ACC112 (cell line): ENCODE data around the gene MSL3B.

Experiments
- H2AFZ ChIP-seq: fragments of 200-600 bp; sonication (generic); one replicate; pipeline ENCODE4 v1.6.0; 2017; ENCODE audit warnings: antibody characterized with exemption, low read length; ENCODE audit not compliant: unreplicated experiment
- H3K27ac ChIP-seq: fragments of 200-600 bp; sonication (generic); 2 replicates; pipeline ENCODE4 v1.5.1; 2014; ENCODE audit warnings: low read depth, mild to moderate bottlenecking, antibody characterized with exemption, low read length, moderate library complexity
- H3K27me3 ChIP-seq: fragments of 200-600 bp; sonication (generic); 2 replicates; pipeline ENCODE4 v1.6.1; 2014; ENCODE audit warnings: mild to moderate bottlenecking, antibody characterized with exemption, low read length, moderate library complexity, mixed read lengths; ENCODE audit not compliant: insufficient read depth
- H3K36me3 ChIP-seq: fragments of 200-600 bp; sonication (generic); 2 replicates; pipeline ENCODE4 v1.6.1; 2016; ENCODE audit warnings: mild to moderate bottlenecking, antibody characterized with exemption, low read length, moderate library complexity, mixed read lengths; ENCODE audit not compliant: insufficient read depth
- H3K4me1 ChIP-seq: fragments of 200-600 bp; sonication (generic); one replicate; pipeline ENCODE4 v1.6.1; 2016; ENCODE audit warnings: low read length, mixed read lengths; ENCODE audit not compliant: insufficient read depth, unreplicated experiment, control insufficient read depth
- H3K4me3 ChIP-seq: fragments of 200-600 bp; sonication (generic); 2 replicates; pipeline ENCODE4 v1.5.1; 2014; ENCODE audit warnings: mild to moderate bottlenecking, low read depth, low read length
- H3K79me2 ChIP-seq: fragments of 200-600 bp; sonication (generic); one replicate; pipeline ENCODE4 v1.6.0; 2016; ENCODE audit warnings: low read length; ENCODE audit not compliant: control insufficient read depth, unreplicated experiment, insufficient read depth

Gene MSL3B

GRCh38 chr2:233833345-233833744 lies 34.8 kb downstream of the MSL3B start:
- peaks cover 23% of the 10 kb centered on the region for H3K79me2 ChIP-seq
- no peaks in the 10 kb centered on the region for H3K36me3 ChIP-seq
- no peaks in the 10 kb centered on the region for H3K4me1 ChIP-seq
- H3K4me3 ChIP-seq = no peak overlapping the region
- H3K27ac ChIP-seq = peak overlapping the region; percentile 10; the same call in 1 of the 2 replicates
- H3K27me3 ChIP-seq = no peaks in the 10 kb centered on the region
- no peak overlapping the region for H2AFZ ChIP-seq

GRCh38 chr2:233832869-233833311 lies 35.3 kb downstream of the MSL3B start:
- no peak overlapping the region for H2AFZ ChIP-seq
- H3K4me1 ChIP-seq = no peaks in the 10 kb centered on the region
- no peak overlapping the region for H3K4me3 ChIP-seq
- H3K36me3 ChIP-seq = no peaks in the 10 kb centered on the region
- peak overlapping the region; percentile 10; the same call in 1 of the 2 replicates for H3K27ac ChIP-seq
- H3K27me3 ChIP-seq = no peaks in the 10 kb centered on the region
- peaks cover 18% of the 10 kb centered on the region for H3K79me2 ChIP-seq

- H3K4me1 ChIP-seq = no peaks in the 10 kb centered on the region
- H3K79me2 ChIP-seq = peaks cover 13% of the 10 kb centered on the region
- no peaks in the 10 kb centered on the region for H3K36me3 ChIP-seq
- H3K27ac ChIP-seq = peak overlapping the region; percentile 27; the same call in 1 of the 2 replicates
- no peak overlapping the region for H3K4me3 ChIP-seq
- no peaks in the 10 kb centered on the region for H3K27me3 ChIP-seq
- H2AFZ ChIP-seq = no peak overlapping the region
Observed at GRCh38 chr2:233832414-233832813, 35.8 kb downstream of the MSL3B start.

- Histone ChIP-seq H3K27ac (peak overlapping the region; percentile 27; the same call in 1 of the 2 replicates), H3K4me1 (no peaks in the 10 kb centered on the region), H3K79me2 (peaks cover 10% of the 10 kb centered on the region)
Observed at GRCh38 chr2:233831861-233832260, 36.3 kb downstream of the MSL3B start.

GRCh38 chr2:233831011-233831721 lies 37.0 kb downstream of the MSL3B start:
- Histone ChIP-seq H3K79me2 (peaks cover 3% of the 10 kb centered on the region), H3K27ac (no peak overlapping the region), H3K27me3 (no peaks in the 10 kb centered on the region), H3K4me3 (no peak overlapping the region), H2AFZ (no peak overlapping the region), H3K36me3 (no peaks in the 10 kb centered on the region), H3K4me1 (no peaks in the 10 kb centered on the region)

More at GRCh38 chr2:233831861-233832260, 36.3 kb downstream of the MSL3B start:
- Histone ChIP-seq H3K36me3 (no peaks in the 10 kb centered on the region), H3K27me3 (no peaks in the 10 kb centered on the region), H2AFZ (no peak overlapping the region), H3K4me3 (no peak overlapping the region)

GRCh38 chr2:233830111-233830802 lies 37.9 kb downstream of the MSL3B start:
- Histone ChIP-seq H3K27me3 (no peaks in the 10 kb centered on the region), H2AFZ (no peak overlapping the region), H3K4me1 (no peaks in the 10 kb centered on the region), H3K27ac (no peak overlapping the region), H3K79me2 (no peaks in the 10 kb centered on the region), H3K4me3 (no peak overlapping the region), H3K36me3 (no peaks in the 10 kb centered on the region)

GRCh38 chr2:233829193-233830110 lies 38.7 kb downstream of the MSL3B start:
- H3K4me1 ChIP-seq = no peaks in the 10 kb centered on the region
- no peak overlapping the region for H3K27ac ChIP-seq
- no peaks in the 10 kb centered on the region for H3K36me3 ChIP-seq
- no peak overlapping the region for H3K4me3 ChIP-seq
- no peaks in the 10 kb centered on the region for H3K79me2 ChIP-seq
- H2AFZ ChIP-seq = no peak overlapping the region
- H3K27me3 ChIP-seq = no peaks in the 10 kb centered on the region

- Histone ChIP-seq H3K27ac (no peak overlapping the region), H3K4me1 (no peaks in the 10 kb centered on the region)
Observed at GRCh38 chr2:233828546-233829192, 39.5 kb downstream of the MSL3B start.

GRCh38 chr2:233824373-233824772 lies 43.8 kb downstream of the MSL3B start:
- Histone ChIP-seq H2AFZ (no peak overlapping the region), H3K4me3 (no peak overlapping the region), H3K4me1 (no peaks in the 10 kb centered on the region), H3K79me2 (no peaks in the 10 kb centered on the region), H3K36me3 (no peaks in the 10 kb centered on the region), H3K27ac (no peak overlapping the region), H3K27me3 (no peaks in the 10 kb centered on the region; the same call in 1 of the 2 replicates)

More at GRCh38 chr2:233828546-233829192, 39.5 kb downstream of the MSL3B start:
- H3K36me3 ChIP-seq = no peaks in the 10 kb centered on the region
- no peaks in the 10 kb centered on the region for H3K79me2 ChIP-seq
- no peak overlapping the region for H2AFZ ChIP-seq
- H3K4me3 ChIP-seq = no peak overlapping the region
- H3K27me3 ChIP-seq = no peaks in the 10 kb centered on the region

- Histone ChIP-seq H3K4me1 (no peaks in the 10 kb centered on the region), H3K36me3 (no peaks in the 10 kb centered on the region), H2AFZ (no peak overlapping the region), H3K27ac (no peak overlapping the region), H3K4me3 (no peak overlapping the region), H3K27me3 (no peaks in the 10 kb centered on the region; the same call in 1 of the 2 replicates), H3K79me2 (no peaks in the 10 kb centered on the region)
Observed at GRCh38 chr2:233823731-233824121, 44.5 kb downstream of the MSL3B start.
